Mucosa of gallbladder (tissue), 1 donor: Measurements from ENCODE around the gene OR4P4. TPM values are rescaled to one million over a fixed set of nuclear protein-coding genes. Genes with fewer than 3 reads are reported as not detected.

Source experiments
- DNase-seq: peaks from one replicate; pipeline ENCODE4 v3.0.0-alpha.2; 2020; ENCODE audit warnings: low spot score
- total RNA-seq: library from RNA; stranded (reverse); gene quantifications from one replicate; pipeline ENCODE4 v1.2.1, GENCODE V29; 2021
- donor health status: DM: no; HTN: no; CAD: no.

The OR4P4 gene
- not detected for total RNA-seq

DNA sequence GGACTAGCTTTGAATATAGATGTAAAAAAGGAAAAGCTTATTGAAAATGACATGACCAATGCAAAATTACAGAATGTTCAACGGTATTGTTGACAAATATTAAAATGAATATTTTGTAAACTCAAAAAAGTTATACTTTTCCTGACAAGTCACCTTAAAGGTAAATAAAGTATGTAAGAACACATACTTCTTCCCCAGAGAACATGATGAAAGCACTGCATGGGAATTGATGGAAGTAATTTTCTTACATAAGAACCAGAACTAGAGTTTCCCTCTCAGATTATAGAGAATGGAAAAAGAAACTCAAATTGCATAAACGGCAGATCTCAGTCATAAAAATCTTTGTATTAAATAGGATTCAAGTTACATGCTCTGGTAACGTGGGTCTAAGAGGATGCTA lies at the start of gene OR4P4:
TSS of gene OR4P4 (plus strand) at position 301 of the 400 bp plus-strand sequence.
- DNase-seq, result no peak

DNA sequence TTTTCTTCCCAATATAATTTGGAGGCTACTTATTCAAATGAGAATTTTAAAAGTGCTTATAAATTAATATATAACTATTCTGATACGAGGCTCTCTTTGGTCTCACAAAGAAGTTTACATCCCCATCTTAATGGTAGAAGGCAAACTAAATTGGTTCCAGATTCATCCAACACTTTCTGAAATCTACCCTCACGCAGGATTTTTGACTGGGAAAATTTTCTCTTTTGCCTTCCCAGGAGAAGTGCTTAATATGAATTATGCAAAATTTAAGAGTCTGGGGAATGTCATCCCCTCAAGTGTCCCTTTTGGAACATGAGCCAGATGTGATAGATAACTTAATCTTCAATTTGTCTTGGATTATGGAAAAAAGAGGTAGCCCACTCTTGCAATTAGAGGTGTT lies 27.4 kb upstream of the OR4P4 start, which contains the start of gene OR4C11:
TSS of gene OR4C11 (minus strand) at position 101 of the 400 bp plus-strand sequence. CDS start 3,272 bp downstream, outside the sequence.
- no peak for DNase-seq

DNA sequence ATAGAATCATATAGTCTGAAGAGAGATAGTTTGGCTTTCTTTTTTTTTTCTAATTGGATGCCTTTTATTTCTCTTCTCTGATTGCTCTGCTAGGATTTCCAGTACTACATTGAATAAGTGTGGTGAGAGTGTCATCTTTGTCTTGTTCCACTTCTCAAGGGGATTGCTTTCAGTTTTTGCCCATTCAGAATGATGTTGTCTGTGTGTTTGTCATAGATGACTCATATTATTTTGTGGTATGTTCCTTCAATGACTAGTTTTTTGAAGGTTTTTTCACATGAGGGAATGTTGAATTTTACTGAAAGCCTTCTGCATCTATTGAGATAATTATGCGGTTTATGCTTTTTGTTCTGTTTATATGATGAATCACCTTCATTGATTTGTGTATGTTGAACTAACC lies 10.4 kb upstream of the OR4P4 start:
- no peak for DNase-seq

DNA sequence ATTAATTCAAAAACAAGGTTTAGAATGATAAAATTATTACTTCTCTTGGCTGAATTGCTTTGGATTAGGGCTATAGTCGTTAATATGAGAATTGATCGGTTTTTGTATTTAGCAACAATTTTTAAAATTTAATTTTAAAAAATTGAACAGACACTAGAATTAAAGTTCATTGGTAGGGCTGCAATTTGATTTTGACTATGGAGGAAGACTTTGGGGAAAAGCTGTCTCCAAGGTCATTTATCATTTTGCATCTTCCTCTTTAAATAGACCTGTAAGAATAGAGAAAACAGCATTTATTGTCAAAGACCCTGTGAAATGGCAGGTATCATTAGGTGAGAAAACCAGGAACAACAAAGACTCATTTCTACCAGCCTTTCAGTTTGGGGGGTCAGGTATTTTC lies 13.1 kb downstream of the OR4P4 start, which contains the start of gene OR4S2:
TSS of gene OR4S2 (plus strand) at position 301 of the 400 bp plus-strand sequence. CDS start 2,577 bp downstream, outside the sequence.
- no peak for DNase-seq

DNA sequence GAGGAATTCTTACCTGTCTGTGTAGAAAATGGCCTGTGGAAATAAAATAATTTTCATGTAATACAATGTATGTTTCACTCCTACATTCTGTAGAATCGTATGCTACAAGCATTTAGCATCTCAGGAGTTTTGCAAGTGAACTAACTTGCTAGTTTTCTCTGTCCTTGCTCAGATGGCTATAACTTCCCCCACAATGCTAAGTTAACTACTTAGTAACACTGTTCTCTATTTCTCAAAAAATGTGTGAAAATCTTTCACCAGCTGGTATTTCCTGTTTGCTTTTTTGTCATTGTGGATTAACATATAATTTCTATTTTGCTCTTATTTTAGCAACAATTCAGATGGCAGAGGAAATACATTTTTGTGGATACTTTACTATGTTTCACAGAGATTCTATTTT lies 17.6 kb downstream of the OR4P4 start:
- DNase-seq, result no peak

DNA sequence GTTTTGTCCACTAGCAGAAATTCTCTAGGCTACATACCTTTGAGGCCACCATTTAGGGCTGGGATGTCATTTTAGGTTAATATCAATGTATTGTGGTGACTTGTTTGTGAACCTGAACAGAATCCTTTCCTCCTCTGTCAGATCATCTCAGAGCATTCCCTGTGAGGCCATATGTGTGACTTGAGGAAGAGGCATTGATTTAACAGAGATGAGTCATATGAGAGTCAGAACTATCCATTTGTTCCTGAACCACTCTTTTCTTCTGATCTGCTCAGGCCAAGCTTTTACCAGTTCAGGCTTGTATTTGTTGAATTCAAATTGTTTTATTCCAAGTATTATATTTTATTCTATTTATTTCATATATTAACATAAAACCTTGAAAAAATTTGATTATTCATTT lies 20.2 kb downstream of the OR4P4 start:
- DNase-seq, result no peak

DNA sequence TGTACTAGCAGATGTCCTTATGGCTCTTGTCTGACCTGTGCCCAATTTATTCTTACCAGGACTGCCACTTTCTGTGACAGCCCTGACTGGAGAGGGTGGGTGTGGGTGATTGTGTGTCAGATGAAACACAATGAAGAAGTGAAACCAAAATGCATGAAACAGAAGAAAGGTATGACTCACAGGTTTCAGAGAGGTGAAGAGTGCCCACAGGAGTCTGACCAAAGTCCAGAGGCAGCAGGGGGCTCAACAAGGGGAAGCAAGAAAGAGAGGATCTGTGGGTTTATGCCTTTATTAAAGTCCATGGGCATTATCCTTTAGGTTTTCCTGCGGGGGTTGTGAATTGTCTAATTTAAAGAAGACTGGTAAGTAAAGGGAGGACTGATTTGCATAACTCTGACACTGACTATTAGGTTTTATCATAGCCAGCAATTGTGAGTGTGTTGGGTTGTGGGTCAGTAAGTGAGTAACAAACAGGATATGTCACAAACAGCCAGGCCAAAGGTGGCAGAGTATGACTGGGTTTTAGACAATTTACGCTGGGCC lies 23.2 kb downstream of the OR4P4 start:
- DNase-seq, result no peak

DNA sequence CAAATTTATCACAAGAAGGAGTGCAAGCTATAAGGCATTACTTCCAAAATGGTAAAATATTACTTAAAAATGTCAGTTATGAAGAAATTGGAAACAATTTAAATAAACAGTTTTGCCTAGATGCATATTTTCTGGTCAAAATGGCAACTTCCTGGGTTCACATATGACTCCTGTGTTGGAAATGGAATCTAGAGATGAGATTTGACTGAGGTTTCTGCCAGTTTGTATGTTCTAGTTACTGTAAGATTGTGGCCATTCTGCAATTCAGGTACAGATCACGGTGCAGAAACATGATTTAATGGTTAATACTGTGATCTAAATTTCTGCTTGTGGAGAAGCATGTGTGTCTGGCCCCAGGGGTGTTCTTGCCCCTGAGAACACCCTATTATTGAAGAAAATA lies 23.7 kb downstream of the OR4P4 start:
- no peak for DNase-seq

DNA sequence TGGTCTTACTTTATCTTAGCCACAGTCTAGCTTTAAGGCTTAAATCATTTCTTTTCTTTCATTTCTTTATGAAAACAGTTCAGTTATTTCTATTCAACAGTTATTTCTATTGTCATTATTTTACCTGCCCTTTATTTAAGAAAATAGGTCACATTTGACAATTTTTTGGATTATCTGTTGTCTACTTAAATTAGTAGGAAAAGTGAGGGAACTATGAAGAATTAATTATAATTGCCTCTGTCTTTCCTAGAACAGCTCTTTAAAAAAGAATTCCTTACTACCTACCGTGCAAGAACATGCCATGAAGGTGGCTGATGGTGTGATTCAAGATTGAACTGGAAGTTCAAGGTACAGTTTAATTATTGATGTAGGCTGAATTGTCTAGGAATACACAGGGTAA lies 27.0 kb downstream of the OR4P4 start, which contains the start of gene OR4C6:
TSS of gene OR4C6 (plus strand) at position 301 of the 400 bp plus-strand sequence. CDS start 2,966 bp downstream, outside the sequence.
- no peak for DNase-seq

DNA sequence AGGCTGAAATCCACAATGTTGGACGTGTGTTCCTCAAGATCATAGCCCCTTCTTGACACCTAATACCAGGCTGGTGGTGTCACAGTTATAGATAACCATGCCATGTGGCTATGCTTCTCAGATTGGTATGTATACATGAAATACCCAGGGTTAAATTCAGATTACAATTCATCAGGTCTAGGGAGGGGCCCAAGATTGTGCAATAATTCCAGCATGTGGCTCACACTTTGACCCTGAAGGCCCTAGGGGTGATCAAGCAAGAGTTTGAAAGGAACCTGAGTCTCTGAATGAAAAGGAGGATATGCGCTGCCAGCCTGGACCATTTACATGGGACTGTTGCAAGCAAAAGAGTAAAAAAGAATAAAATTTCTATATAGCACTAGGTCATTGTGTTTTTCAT lies 34.5 kb downstream of the OR4P4 start:
- no peak for DNase-seq

DNA sequence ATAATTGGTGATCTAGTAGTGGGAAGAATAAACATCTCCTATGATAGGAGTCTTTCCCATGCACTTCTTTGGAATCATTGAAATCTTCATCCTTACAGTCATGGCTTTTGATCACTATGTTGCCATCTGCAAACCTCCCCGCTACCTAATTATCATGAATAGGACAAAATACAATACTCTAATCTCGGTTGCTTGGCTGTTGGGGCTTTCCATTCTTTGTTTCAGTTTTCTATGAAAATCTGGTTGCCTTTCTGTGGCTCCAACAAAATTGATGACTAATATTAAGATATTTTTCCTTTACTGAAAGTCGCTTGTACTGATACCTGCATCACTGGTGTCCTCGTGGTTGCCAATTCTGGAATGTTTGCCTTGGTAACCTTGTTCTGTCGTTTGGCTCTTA lies 38.9 kb downstream of the OR4P4 start:
- DNase-seq, result no peak

Other genes starting within 250 kb of the OR4P4 start
- gene OR4C15, start 80.6 kb upstream of the OR4P4 start, total RNA-seq, result not detected
- not detected for gene OR4C16, start 63.0 kb upstream of the OR4P4 start, total RNA-seq
- gene OR4C11, start 27.5 kb upstream of the OR4P4 start, total RNA-seq, result not detected
- not detected for gene OR4S2, start 13.2 kb downstream of the OR4P4 start, total RNA-seq
- gene OR4C6, start 27.1 kb downstream of the OR4P4 start, total RNA-seq, result not detected
- not detected for gene OR5D13, start 138.3 kb downstream of the OR4P4 start, total RNA-seq
- gene OR5D14, start 160.4 kb downstream of the OR4P4 start, total RNA-seq, result not detected
- gene OR5L1, start 176.3 kb downstream of the OR4P4 start, total RNA-seq, result not detected
- gene OR5D18, start 184.5 kb downstream of the OR4P4 start, total RNA-seq, result not detected
- gene OR5L2, start 192.1 kb downstream of the OR4P4 start, total RNA-seq, result not detected
- gene OR5D16, start 203.6 kb downstream of the OR4P4 start, total RNA-seq, result not detected
- not detected for gene TRIM51, start 248.2 kb downstream of the OR4P4 start, total RNA-seq